Neural cell (in vitro differentiated cells): ENCODE data around the gene CRIM1. TPM values are rescaled to one million over a fixed set of nuclear protein-coding genes. Genes with fewer than 3 reads are reported as not detected.

ENCODE experiments used
- H2AFZ ChIP-seq: fragments of 200-600, 300-800 bp; sonication (generic), shearing (Covaris generic); 2 replicates; pipeline ENCODE4 v1.6.0; 2014; ENCODE audit warnings: low read depth, mild to moderate bottlenecking, antibody characterized with exemption, low read length, moderate library complexity
- H3F3A ChIP-seq: fragments of 200-600 bp; shearing (Covaris generic); 2 replicates; pipeline ENCODE4 v1.6.1; 2016; ENCODE audit warnings: mild to moderate bottlenecking, moderate library complexity, mixed read lengths, antibody characterized with exemption, low read length; ENCODE audit not compliant: insufficient read depth, poor library complexity, severe bottlenecking
- H3K27ac ChIP-seq: fragments of 200-600, 300-800 bp; sonication (generic), shearing (Covaris generic); 2 replicates; pipeline ENCODE4 v1.5.1; 2014; ENCODE audit warnings: mild to moderate bottlenecking, low read length, moderate library complexity
- H3K27me3 ChIP-seq: fragments of 300-800, 200-600 bp; sonication (generic), shearing (Covaris generic); 2 replicates; pipeline ENCODE4 v1.6.0; 2014; ENCODE audit warnings: mild to moderate bottlenecking, low read depth, low read length, moderate library complexity; ENCODE audit not compliant: insufficient read depth
- H3K36me3 ChIP-seq: fragments of 300-800, 200-600 bp; sonication (generic), shearing (Covaris generic); 2 replicates; pipeline ENCODE4 v1.5.1; 2014; ENCODE audit warnings: mild to moderate bottlenecking, antibody characterized with exemption, low read length, moderate library complexity; ENCODE audit not compliant: insufficient read depth
- H3K4me2 ChIP-seq: fragments of 300-800, 200-600 bp; sonication (generic), shearing (Covaris generic); 2 replicates; pipeline ENCODE4 v1.6.0; 2014; ENCODE audit warnings: mild to moderate bottlenecking, low read length
- H3K4me3 ChIP-seq: fragments of 300-800, 200-600 bp; sonication (generic), shearing (Covaris generic); 2 replicates; pipeline ENCODE4 v1.5.1; 2014; ENCODE audit warnings: mild to moderate bottlenecking, low read length, moderate library complexity
- H3K79me2 ChIP-seq: fragments of 200-600 bp; shearing (Covaris generic); replicated peaks from 2 replicates; pipeline ENCODE4 v1.6.0; 2014; ENCODE audit warnings: mild to moderate bottlenecking, low read length, moderate library complexity; ENCODE audit not compliant: insufficient read depth
- H3K9ac ChIP-seq: fragments of 300-800, 200-600 bp; sonication (generic), shearing (Covaris generic); 2 replicates; pipeline ENCODE4 v1.6.1; 2016; ENCODE audit warnings: mild to moderate bottlenecking, low read length, mixed read lengths
- H3K9me2 ChIP-seq: fragments of 200-600 bp; shearing (Covaris generic); 2 replicates; pipeline ENCODE4 v1.6.1; 2016; ENCODE audit warnings: mild to moderate bottlenecking, low read length, mixed read lengths; ENCODE audit not compliant: insufficient read depth
- H3K9me3 ChIP-seq: fragments of 200-600, 300-800 bp; sonication (generic), shearing (Covaris generic); 2 replicates; pipeline ENCODE4 v1.6.1; 2016; ENCODE audit warnings: mild to moderate bottlenecking, mixed run types, low read length, moderate library complexity, mixed read lengths
- H4K20me1 ChIP-seq: fragments of 200-600 bp; shearing (Covaris generic); 2 replicates; pipeline ENCODE4 v1.6.1; 2016; ENCODE audit warnings: mild to moderate bottlenecking, mixed run types; ENCODE audit not compliant: insufficient read depth
- CTCF ChIP-seq: fragments of 450-650 bp; IDR thresholded peaks from 2 replicates; pipeline ENCODE4 v1.5.1; 2014; ENCODE audit warnings: antibody characterized with exemption, mild to moderate bottlenecking, moderate library complexity; ENCODE audit not compliant: poor library complexity, severe bottlenecking
- EP300 ChIP-seq: fragments of 450-650 bp; conservative IDR thresholded peaks from 2 replicates; pipeline ENCODE4 v1.6.1; 2014; ENCODE audit warnings: antibody characterized with exemption, mild to moderate bottlenecking, moderate library complexity; ENCODE audit not compliant: poor library complexity, severe bottlenecking
- EZH2 ChIP-seq: fragments of 200-600, 300-800 bp; shearing (Covaris generic), sonication (generic); IDR thresholded peaks from 2 replicates; pipeline ENCODE4 v1.6.1; 2014; ENCODE audit warnings: antibody characterized with exemption, low read length, borderline replicate concordance, mild to moderate bottlenecking; ENCODE audit not compliant: insufficient read depth, poor library complexity, severe bottlenecking
- MXI1 ChIP-seq: fragments of 450-650 bp; conservative IDR thresholded peaks from 2 replicates; pipeline ENCODE4 v1.6.1; 2014; ENCODE audit warnings: antibody characterized with exemption, mild to moderate bottlenecking; ENCODE audit not compliant: poor library complexity, severe bottlenecking
- POLR2AphosphoS5 ChIP-seq: IDR thresholded peaks from 2 replicates; pipeline ENCODE4 v1.6.1; 2012
- REST ChIP-seq: IDR thresholded peaks from 2 replicates; pipeline ENCODE4 v1.6.1; 2012; ENCODE audit warnings: borderline replicate concordance
- TAF1 ChIP-seq: IDR thresholded peaks from 2 replicates; pipeline ENCODE4 v1.6.1; 2012; ENCODE audit warnings: low read depth
- polyA plus RNA-seq: library from polyadenylated mRNA; depleted of rRNA; stranded (reverse); fragments of >200 nt; gene quantifications from 2 replicates; pipeline ENCODE4 v1.2.3, GENCODE V29; 2014

Gene CRIM1
- polyA plus RNA-seq, 1 donor from 2014 or later, result 6.7 TPM

DNA sequence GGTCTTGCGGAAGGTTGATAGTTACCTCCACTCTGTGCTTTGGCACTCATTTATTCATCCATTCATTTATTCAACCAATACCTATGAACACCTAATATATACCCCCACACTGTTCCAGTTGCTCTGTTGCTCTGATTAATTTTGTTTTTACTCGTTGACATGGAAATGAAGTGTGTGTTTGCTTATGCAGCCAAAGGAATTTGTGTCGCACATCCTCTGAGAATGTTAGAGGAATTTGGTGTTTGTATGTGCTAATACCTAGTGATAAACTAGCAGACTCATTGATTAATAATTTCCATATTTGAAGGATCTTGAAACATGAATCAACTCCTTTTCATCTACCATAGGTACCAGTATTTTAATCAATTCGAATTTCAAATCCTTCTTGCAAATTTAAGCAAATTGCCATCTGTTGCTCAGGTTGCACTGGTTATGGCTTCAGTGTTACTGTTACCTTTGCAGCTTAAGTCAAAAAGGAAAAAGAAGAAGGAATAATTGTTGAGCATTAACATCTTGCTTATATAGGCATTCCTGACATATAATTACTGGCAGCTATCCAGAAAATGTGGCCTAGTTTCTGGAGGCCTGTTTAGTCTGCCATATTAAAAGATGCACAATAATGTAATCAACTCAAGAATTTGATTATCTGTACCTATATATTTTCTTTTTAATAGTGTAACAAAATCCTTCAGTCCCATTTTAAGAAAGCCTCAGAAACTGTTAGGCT lies 25.7 kb upstream of the CRIM1 start:
- Histone ChIP-seq H2AFZ (no peak overlapping the region), H3F3A (no peaks in the 10 kb centered on the region), H3K27ac (no peak overlapping the region), H3K79me2 (no peaks in the 10 kb centered on the region), H3K9me3 (no peaks in the 10 kb centered on the region), H4K20me1 (no peaks in the 10 kb centered on the region), H3K27me3 (no peaks in the 10 kb centered on the region), H3K36me3 (no peaks in the 10 kb centered on the region), H3K4me3 (no peak overlapping the region), H3K9me2 (no peaks in the 10 kb centered on the region), H3K4me2 (no peak overlapping the region), H3K9ac (no peak overlapping the region)
- TF ChIP-seq TAF1, result no peak
- TF ChIP-seq EP300, result no peak
- no peak for TF ChIP-seq REST
- no peak for TF ChIP-seq CTCF
- TF ChIP-seq MXI1, result no peak
- TF ChIP-seq POLR2AphosphoS5, result no peak
- no peak for TF ChIP-seq EZH2

- Histone ChIP-seq H3K79me2 (no peaks in the 10 kb centered on the region), H3K27me3 (no peaks in the 10 kb centered on the region), H3K36me3 (no peaks in the 10 kb centered on the region), H3K9me2 (no peaks in the 10 kb centered on the region), H3K9ac (no peak overlapping the region), H3K9me3 (no peaks in the 10 kb centered on the region), H2AFZ (no peak overlapping the region), H4K20me1 (no peaks in the 10 kb centered on the region), H3K4me3 (no peak overlapping the region), H3K27ac (no peak overlapping the region), H3K4me2 (no peak overlapping the region), H3F3A (no peaks in the 10 kb centered on the region)
- TF ChIP-seq TAF1 (no peak), EP300 (no peak)
Measured at GRCh38 chr2:36330473-36331395, 24.8 kb upstream of the CRIM1 start.
